ENCODE measurements around the gene AP2A2. TPM values are rescaled to one million over a fixed set of nuclear protein-coding genes. Genes with fewer than 3 reads are reported as not detected.

The AP2A2 gene
- total RNA-seq, 4 donors from 2014 or later, result 49.5 to 82.6 (median 72.2) TPM

- Histone ChIP-seq H3K4me1 (peaks cover 0 to 16% (median 3%) of the 10 kb centered on the region in 4 donors), H3K27ac (replicated peaks in 1 of 4) (peak overlapping the region in 1 of 4 donors; percentile 12), H3K9me3 (no peaks in the 10 kb centered on the region), H3K36me3 (peaks cover 35 to 88% (median 75%) of the 10 kb centered on the region in 4 donors), H3K27me3 (no peaks in the 10 kb centered on the region), H3K4me3 (no peak overlapping the region)
- intact Hi-C loops (cut with DNase I), result no loop called here
- TF ChIP-seq, protein P1, sequence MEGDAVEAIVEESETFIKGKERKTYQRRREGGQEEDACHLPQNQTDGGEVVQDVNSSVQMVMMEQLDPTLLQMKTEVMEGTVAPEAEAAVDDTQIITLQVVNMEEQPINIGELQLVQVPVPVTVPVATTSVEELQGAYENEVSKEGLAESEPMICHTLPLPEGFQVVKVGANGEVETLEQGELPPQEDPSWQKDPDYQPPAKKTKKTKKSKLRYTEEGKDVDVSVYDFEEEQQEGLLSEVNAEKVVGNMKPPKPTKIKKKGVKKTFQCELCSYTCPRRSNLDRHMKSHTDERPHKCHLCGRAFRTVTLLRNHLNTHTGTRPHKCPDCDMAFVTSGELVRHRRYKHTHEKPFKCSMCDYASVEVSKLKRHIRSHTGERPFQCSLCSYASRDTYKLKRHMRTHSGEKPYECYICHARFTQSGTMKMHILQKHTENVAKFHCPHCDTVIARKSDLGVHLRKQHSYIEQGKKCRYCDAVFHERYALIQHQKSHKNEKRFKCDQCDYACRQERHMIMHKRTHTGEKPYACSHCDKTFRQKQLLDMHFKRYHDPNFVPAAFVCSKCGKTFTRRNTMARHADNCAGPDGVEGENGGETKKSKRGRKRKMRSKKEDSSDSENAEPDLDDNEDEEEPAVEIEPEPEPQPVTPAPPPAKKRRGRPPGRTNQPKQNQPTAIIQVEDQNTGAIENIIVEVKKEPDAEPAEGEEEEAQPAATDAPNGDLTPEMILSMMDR (IDR thresholded peaks at IDR 0.05), result no peak
- TF ChIP-seq EP300 (IDR thresholded peaks at IDR 0.05) (no peak), POLR2A (IDR thresholded peaks at IDR 0.05; ENCODE audit: low read depth) (no peak), POLR2AphosphoS5 (IDR thresholded peaks at IDR 0.05) (no peak)
- no peak for DNase-seq (ENCODE audit: extremely low spot score)
- 84% methylated on average over 11 of the region's 16 CpGs for WGBS
Measured at GRCh38 chr11:995044-995751, 69.5 kb downstream of the AP2A2 start.

GRCh38 chr11:995752-996420 is 70.2 kb downstream of the AP2A2 start:
- peaks cover 41 to 88% (median 77%) of the 10 kb centered on the region in 4 donors for H3K36me3 ChIP-seq

GRCh38 chr11:996681-997080 is 71.0 kb downstream of the AP2A2 start:
- H3K9me3 ChIP-seq, result no peaks in the 10 kb centered on the region
- no peak for DNase-seq (ENCODE audit: extremely low spot score)
- intact Hi-C loops (cut with DNase I), result no loop called here
- no peaks in the 10 kb centered on the region for H3K27me3 ChIP-seq
- H3K4me3 ChIP-seq, result no peak overlapping the region
- peaks cover 0 to 11% (median 3%) of the 10 kb centered on the region in 4 donors for H3K4me1 ChIP-seq
- H3K36me3 ChIP-seq, result peaks cover 47 to 88% (median 78%) of the 10 kb centered on the region in 4 donors
- WGBS, result 76% methylated on average over 10 of the region's 10 CpGs
- H3K27ac ChIP-seq (replicated peaks in 1 of 4), result peak overlapping the region in 1 of 4 donors; percentile 12
- TF ChIP-seq, protein P1 (IDR thresholded peaks at IDR 0.05), result no peak
- TF ChIP-seq POLR2AphosphoS5 (IDR thresholded peaks at IDR 0.05), result no peak
- no peak for TF ChIP-seq POLR2A (IDR thresholded peaks at IDR 0.05; ENCODE audit: low read depth)
- TF ChIP-seq EP300 (IDR thresholded peaks at IDR 0.05), result no peak

More at GRCh38 chr11:995752-996420, 70.2 kb downstream of the AP2A2 start:
- TF ChIP-seq POLR2A (IDR thresholded peaks at IDR 0.05; ENCODE audit: low read depth), result no peak
- no peak for TF ChIP-seq EP300 (IDR thresholded peaks at IDR 0.05)
- TF ChIP-seq, protein P1 (IDR thresholded peaks at IDR 0.05), result no peak
- no peak for DNase-seq (ENCODE audit: extremely low spot score)
- no peaks in the 10 kb centered on the region for H3K27me3 ChIP-seq
- H3K4me3 ChIP-seq, result no peak overlapping the region
- WGBS, result 67% methylated on average over 19 of the region's 22 CpGs
- H3K9me3 ChIP-seq, result no peaks in the 10 kb centered on the region
- peak overlapping the region in 1 of 4 donors; percentile 12 for H3K27ac ChIP-seq (replicated peaks in 1 of 4)
- H3K4me1 ChIP-seq, result peaks cover 0 to 16% (median 3%) of the 10 kb centered on the region in 4 donors
- intact Hi-C loops (cut with DNase I), result no loop called here

GRCh38 chr11:997907-998306 is 72.2 kb downstream of the AP2A2 start:
- no peak for DNase-seq (ENCODE audit: extremely low spot score)
- Histone ChIP-seq H3K36me3 (peaks cover 42 to 88% (median 78%) of the 10 kb centered on the region in 4 donors), H3K9me3 (no peaks in the 10 kb centered on the region), H3K27me3 (no peaks in the 10 kb centered on the region), H3K4me1 (peaks cover 0 to 11% (median 3%) of the 10 kb centered on the region in 4 donors), H3K4me3 (no peak overlapping the region), H3K27ac (replicated peaks in 1 of 4) (no peak overlapping the region)
- TF ChIP-seq, protein P1 (IDR thresholded peaks at IDR 0.05), result no peak
- TF ChIP-seq POLR2AphosphoS5 (IDR thresholded peaks at IDR 0.05), result no peak
- no peak for TF ChIP-seq EP300 (IDR thresholded peaks at IDR 0.05)
- no peak for TF ChIP-seq POLR2A (IDR thresholded peaks at IDR 0.05; ENCODE audit: low read depth)
- intact Hi-C loops (cut with DNase I), result no loop called here
- 86% methylated on average over 8 of the region's 14 CpGs for WGBS
